ENCODE data around the gene HNF1B. TPM values are rescaled to one million over a fixed set of nuclear protein-coding genes. Genes with fewer than 3 reads are reported as not detected.

The HNF1B gene
- total and polyA plus RNA-seq, 12 donors: 0.03 to 0.11 (median 0.08) TPM; not detected in 9

DNA sequence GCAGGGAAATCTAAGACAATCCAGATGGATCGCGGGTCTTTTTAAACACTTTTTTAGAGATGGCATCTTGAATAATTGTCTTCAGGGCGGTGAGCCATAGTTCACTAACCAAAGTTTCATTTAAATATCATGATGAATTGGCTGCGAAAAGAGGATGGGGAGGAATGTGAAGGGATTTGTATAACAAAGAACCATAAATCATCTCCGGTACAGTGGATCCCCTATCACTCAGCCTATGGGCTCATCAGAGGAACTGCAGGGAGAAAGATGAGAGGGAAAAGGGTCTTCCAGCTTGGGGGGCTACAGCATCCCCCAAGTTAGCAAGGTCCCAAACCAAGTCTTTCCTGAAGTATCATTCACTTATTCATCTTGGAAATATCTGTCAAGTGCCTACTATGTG, 84.9 kb downstream of the HNF1B start:
- H3K36me3 ChIP-seq (replicated peaks in 1 of 2): no peaks in the 10 kb centered on the region
- no peaks in the 10 kb centered on the region for H3K4me1 ChIP-seq (replicated peaks in 1 of 2)
- WGBS, 4 donors: 70 to 84% (median 76%) methylated on average over 5 of the region's 5 CpGs
- TF ChIP-seq, protein P1, sequence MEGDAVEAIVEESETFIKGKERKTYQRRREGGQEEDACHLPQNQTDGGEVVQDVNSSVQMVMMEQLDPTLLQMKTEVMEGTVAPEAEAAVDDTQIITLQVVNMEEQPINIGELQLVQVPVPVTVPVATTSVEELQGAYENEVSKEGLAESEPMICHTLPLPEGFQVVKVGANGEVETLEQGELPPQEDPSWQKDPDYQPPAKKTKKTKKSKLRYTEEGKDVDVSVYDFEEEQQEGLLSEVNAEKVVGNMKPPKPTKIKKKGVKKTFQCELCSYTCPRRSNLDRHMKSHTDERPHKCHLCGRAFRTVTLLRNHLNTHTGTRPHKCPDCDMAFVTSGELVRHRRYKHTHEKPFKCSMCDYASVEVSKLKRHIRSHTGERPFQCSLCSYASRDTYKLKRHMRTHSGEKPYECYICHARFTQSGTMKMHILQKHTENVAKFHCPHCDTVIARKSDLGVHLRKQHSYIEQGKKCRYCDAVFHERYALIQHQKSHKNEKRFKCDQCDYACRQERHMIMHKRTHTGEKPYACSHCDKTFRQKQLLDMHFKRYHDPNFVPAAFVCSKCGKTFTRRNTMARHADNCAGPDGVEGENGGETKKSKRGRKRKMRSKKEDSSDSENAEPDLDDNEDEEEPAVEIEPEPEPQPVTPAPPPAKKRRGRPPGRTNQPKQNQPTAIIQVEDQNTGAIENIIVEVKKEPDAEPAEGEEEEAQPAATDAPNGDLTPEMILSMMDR (IDR thresholded peaks at IDR 0.05): no peak
- TF ChIP-seq POLR2A (IDR thresholded peaks at IDR 0.05): no peak
- H3K27ac ChIP-seq: no peak overlapping the region
- intact Hi-C loops (cut with DNase I): no loop called here
- no peaks in the 10 kb centered on the region for H3K9me3 ChIP-seq (replicated peaks in 1 of 3)
- no peaks in the 10 kb centered on the region for H3K27me3 ChIP-seq
- H3K4me3 ChIP-seq: no peak overlapping the region
- DNase-seq: no peak

DNA sequence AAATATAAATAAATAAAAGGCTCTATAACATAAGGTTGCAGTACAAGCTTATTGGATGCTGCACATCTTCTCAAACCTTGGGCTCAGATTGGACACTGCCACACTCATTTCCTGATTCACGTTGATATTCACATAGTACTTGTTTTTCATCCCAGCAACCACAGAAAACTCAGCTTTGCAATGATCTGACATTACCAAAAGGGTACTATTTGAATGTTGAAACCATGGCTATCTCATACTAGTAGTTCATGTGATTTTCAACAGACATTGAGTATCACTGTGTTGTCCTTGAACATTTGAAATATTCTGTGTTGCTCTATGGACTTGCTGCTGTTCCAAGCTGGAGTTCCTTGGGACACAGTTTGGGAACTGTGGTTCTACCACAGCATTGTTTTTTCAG, 87.7 kb downstream of the HNF1B start:
- WGBS, 4 donors: 47 to 79% (median 71%) methylated on average over 1 of the region's 1 CpG
- no peak for DNase-seq
- intact Hi-C loops (cut with DNase I): no loop called here

DNA sequence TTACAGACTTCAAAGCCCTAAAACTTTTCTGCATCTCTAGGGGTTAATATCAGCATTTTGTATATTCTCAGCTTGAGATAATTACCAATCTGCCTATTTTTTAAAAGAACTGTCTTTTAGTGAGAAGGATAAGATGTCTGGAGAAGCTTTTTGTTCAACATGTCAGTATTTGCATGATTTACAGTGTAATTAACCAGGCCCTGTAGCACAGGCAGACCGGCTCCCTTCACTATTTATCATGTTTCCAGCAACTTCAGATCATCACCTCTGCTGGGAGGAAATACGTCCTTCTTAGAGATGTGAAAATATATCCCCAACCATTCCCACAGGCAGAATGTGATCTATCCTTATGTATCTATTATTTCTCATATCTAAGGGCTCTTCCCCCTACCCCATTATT, 93.0 kb downstream of the HNF1B start:
- H3K4me1 ChIP-seq (replicated peaks in 1 of 2): no peaks in the 10 kb centered on the region
- no peak for TF ChIP-seq POLR2A (IDR thresholded peaks at IDR 0.05)
- TF ChIP-seq, protein P1 (IDR thresholded peaks at IDR 0.05): no peak
- 53 to 72% (median 64%) methylated on average over 2 of the region's 2 CpGs for WGBS, 4 donors
- H3K27me3 ChIP-seq: peaks cover 5% of the 10 kb centered on the region
- H3K36me3 ChIP-seq (replicated peaks in 1 of 2): no peaks in the 10 kb centered on the region
- H3K4me3 ChIP-seq: no peak overlapping the region
- no peaks in the 10 kb centered on the region for H3K9me3 ChIP-seq (replicated peaks in 1 of 3)
- intact Hi-C loops (cut with DNase I): no loop called here
- no peak overlapping the region for H3K27ac ChIP-seq
- no peak for DNase-seq

More for the DNA sequence above, 87.7 kb downstream of the HNF1B start:
- Histone ChIP-seq H3K4me1 (replicated peaks in 1 of 2) (no peaks in the 10 kb centered on the region), H3K4me3 (no peak overlapping the region), H3K27me3 (no peaks in the 10 kb centered on the region), H3K9me3 (replicated peaks in 1 of 3) (no peaks in the 10 kb centered on the region), H3K27ac (no peak overlapping the region), H3K36me3 (replicated peaks in 1 of 2) (no peaks in the 10 kb centered on the region)
- TF ChIP-seq POLR2A (IDR thresholded peaks at IDR 0.05): no peak
- TF ChIP-seq, protein P1 (IDR thresholded peaks at IDR 0.05): no peak

DNA sequence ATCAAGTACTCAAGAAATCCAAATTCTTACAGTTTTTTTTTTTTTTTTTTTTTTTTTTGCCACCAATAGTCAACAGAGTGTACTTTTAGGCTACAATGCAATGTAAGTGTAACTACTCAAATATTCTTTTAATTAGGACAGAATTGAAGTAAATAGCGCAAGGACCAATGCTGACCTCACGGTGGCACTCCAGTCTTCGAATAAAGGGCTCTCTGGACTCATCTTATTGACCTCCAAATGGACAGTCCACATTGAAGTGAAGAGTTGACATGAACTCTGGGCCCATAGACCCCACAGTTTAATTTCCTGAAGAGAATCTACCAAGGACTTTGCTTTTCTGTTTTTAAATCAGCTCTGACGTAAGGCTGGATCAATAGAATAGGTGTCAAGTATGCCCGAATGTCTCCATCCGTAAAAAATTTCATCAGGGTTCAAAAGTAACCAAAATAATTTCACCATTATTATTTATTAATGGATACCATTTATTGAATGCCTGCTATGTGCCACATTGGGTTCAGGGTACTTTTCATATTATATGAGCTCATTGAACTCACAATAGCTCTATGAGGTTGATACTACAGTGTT, 94.3 kb downstream of the HNF1B start:
- Histone ChIP-seq H3K36me3 (replicated peaks in 1 of 2) (no peaks in the 10 kb centered on the region), H3K4me1 (replicated peaks in 1 of 2) (no peaks in the 10 kb centered on the region), H3K27ac (no peak overlapping the region), H3K4me3 (no peak overlapping the region), H3K9me3 (replicated peaks in 1 of 3) (no peaks in the 10 kb centered on the region), H3K27me3 (peaks cover 5% of the 10 kb centered on the region)
- DNase-seq: peak in 6 of 7 donors; percentile 24 to 63 (median 37)
- WGBS, 4 donors: 42 to 52% (median 50%) methylated on average over 6 of the region's 6 CpGs
- TF ChIP-seq POLR2A (IDR thresholded peaks at IDR 0.05): no peak
- TF ChIP-seq, protein P1 (IDR thresholded peaks at IDR 0.05): peak in 5 of 6 experiments; percentile 24 to 49 (median 40)
- intact Hi-C loops (cut with DNase I): no loop called here
